ENCODE data around the gene COG6.

Gene COG6

DNA sequence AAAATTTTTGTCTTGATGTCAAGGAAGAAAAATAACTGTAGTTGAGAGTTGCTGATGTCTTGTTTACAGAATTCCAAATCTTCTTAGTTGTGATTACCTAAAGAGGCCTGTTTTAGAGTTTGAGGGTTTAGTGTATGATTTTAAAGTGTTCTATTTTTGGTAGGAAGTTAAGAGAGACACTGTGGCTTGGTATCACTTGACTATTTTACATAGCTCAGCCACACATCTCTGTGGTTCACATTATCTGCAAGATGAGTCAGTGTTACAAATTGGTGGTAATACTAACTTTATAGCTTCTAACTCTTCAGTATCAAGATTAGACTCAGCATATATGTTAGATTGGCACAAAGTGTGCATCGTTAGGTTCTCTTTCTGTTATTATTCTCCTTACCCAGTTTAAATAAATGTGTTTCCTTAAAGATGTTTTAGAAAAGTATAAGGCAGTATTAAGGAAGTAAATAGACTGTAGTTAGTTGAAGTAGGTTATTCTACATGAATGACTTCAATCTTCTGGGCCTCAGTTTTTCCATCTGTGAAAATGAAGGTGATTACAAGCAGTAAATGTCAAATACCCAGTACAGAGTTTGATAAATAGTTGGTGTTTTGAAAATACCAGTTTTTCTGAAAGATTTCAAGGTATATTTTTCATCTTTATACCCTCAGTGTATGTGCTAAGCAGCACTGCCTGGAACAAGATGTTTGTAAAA, 33.4 kb downstream of the COG6 start:
- Histone ChIP-seq H3K9ac (ENCODE audit: low read depth, low read length, poor library complexity, severe bottlenecking) (no peak overlapping the region), H3K4me3 (ENCODE audit: low read length, poor library complexity, severe bottlenecking) (no peak overlapping the region), H3K9me2 (replicated peaks; ENCODE audit: low read depth, low read length) (no peaks in the 10 kb centered on the region), H3K79me2 (ENCODE audit: insufficient read depth, low read length) (no peaks in the 10 kb centered on the region), H3K36me3 (ENCODE audit: insufficient read depth, low read length) (peaks cover 14% of the 10 kb centered on the region; the same call in 1 of the 2 replicates), H3F3A (ENCODE audit: low read depth) (no peaks in the 10 kb centered on the region), H2AFZ (ENCODE audit: low read length) (no peak overlapping the region), H3K9me3 (ENCODE audit: insufficient read depth, low read depth, low read length) (no peaks in the 10 kb centered on the region), H3K4me2 (ENCODE audit: low read depth, low read length, poor library complexity, severe bottlenecking) (no peak overlapping the region), H3K4me1 (ENCODE audit: insufficient read depth, low read length, poor library complexity, severe bottlenecking) (no peaks in the 10 kb centered on the region), H4K20me1 (ENCODE audit: insufficient read depth, low read length, poor library complexity, severe bottlenecking) (no peaks in the 10 kb centered on the region), H3K27me3 (ENCODE audit: insufficient read depth, low read length, poor library complexity, severe bottlenecking) (no peaks in the 10 kb centered on the region)
- TF ChIP-seq EZH2phosphoT487 (IDR thresholded peaks at IDR 0.05; ENCODE audit: borderline replicate concordance): no peak
- TF ChIP-seq, protein P1, sequence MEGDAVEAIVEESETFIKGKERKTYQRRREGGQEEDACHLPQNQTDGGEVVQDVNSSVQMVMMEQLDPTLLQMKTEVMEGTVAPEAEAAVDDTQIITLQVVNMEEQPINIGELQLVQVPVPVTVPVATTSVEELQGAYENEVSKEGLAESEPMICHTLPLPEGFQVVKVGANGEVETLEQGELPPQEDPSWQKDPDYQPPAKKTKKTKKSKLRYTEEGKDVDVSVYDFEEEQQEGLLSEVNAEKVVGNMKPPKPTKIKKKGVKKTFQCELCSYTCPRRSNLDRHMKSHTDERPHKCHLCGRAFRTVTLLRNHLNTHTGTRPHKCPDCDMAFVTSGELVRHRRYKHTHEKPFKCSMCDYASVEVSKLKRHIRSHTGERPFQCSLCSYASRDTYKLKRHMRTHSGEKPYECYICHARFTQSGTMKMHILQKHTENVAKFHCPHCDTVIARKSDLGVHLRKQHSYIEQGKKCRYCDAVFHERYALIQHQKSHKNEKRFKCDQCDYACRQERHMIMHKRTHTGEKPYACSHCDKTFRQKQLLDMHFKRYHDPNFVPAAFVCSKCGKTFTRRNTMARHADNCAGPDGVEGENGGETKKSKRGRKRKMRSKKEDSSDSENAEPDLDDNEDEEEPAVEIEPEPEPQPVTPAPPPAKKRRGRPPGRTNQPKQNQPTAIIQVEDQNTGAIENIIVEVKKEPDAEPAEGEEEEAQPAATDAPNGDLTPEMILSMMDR (conservative IDR thresholded peaks at IDR 0.05; ENCODE audit: low read length): no peak

GRCh38 chr13:39692660-39693438, 37.4 kb downstream of the COG6 start:
- Histone ChIP-seq H3K9me2 (replicated peaks; ENCODE audit: low read depth, low read length) (no peaks in the 10 kb centered on the region), H2AFZ (ENCODE audit: low read length) (no peak overlapping the region), H3K27me3 (ENCODE audit: insufficient read depth, low read length, poor library complexity, severe bottlenecking) (no peaks in the 10 kb centered on the region), H3K4me2 (ENCODE audit: low read depth, low read length, poor library complexity, severe bottlenecking) (no peak overlapping the region), H3K36me3 (ENCODE audit: insufficient read depth, low read length) (peaks cover 9% of the 10 kb centered on the region; the same call in 1 of the 2 replicates), H3K4me3 (ENCODE audit: low read length, poor library complexity, severe bottlenecking) (no peak overlapping the region), H3K79me2 (ENCODE audit: insufficient read depth, low read length) (no peaks in the 10 kb centered on the region), H3F3A (ENCODE audit: low read depth) (no peaks in the 10 kb centered on the region), H4K20me1 (ENCODE audit: insufficient read depth, low read length, poor library complexity, severe bottlenecking) (no peaks in the 10 kb centered on the region), H3K9me3 (ENCODE audit: insufficient read depth, low read depth, low read length) (no peaks in the 10 kb centered on the region), H3K4me1 (ENCODE audit: insufficient read depth, low read length, poor library complexity, severe bottlenecking) (no peaks in the 10 kb centered on the region), H3K9ac (ENCODE audit: low read depth, low read length, poor library complexity, severe bottlenecking) (no peak overlapping the region)
- TF ChIP-seq EZH2phosphoT487 (IDR thresholded peaks at IDR 0.05; ENCODE audit: borderline replicate concordance): no peak
- TF ChIP-seq, protein P1 (conservative IDR thresholded peaks at IDR 0.05; ENCODE audit: low read length): no peak

- no peaks in the 10 kb centered on the region for H3K9me2 ChIP-seq (replicated peaks; ENCODE audit: low read depth, low read length)
- no peaks in the 10 kb centered on the region for H3K4me1 ChIP-seq (ENCODE audit: insufficient read depth, low read length, poor library complexity, severe bottlenecking)
- no peaks in the 10 kb centered on the region; the same call in 1 of the 2 replicates for H3K36me3 ChIP-seq (ENCODE audit: insufficient read depth, low read length)
- TF ChIP-seq, protein P1 (conservative IDR thresholded peaks at IDR 0.05; ENCODE audit: low read length): no peak
- TF ChIP-seq EZH2phosphoT487 (IDR thresholded peaks at IDR 0.05; ENCODE audit: borderline replicate concordance): no peak
- no peak overlapping the region for H3K4me3 ChIP-seq (ENCODE audit: low read length, poor library complexity, severe bottlenecking)
- H2AFZ ChIP-seq (ENCODE audit: low read length): no peak overlapping the region
- H3K9me3 ChIP-seq (ENCODE audit: insufficient read depth, low read depth, low read length): no peaks in the 10 kb centered on the region
- no peaks in the 10 kb centered on the region for H3K27me3 ChIP-seq (ENCODE audit: insufficient read depth, low read length, poor library complexity, severe bottlenecking)
- H3K9ac ChIP-seq (ENCODE audit: low read depth, low read length, poor library complexity, severe bottlenecking): no peak overlapping the region
- H4K20me1 ChIP-seq (ENCODE audit: insufficient read depth, low read length, poor library complexity, severe bottlenecking): no peaks in the 10 kb centered on the region
- H3K79me2 ChIP-seq (ENCODE audit: insufficient read depth, low read length): no peaks in the 10 kb centered on the region
- H3F3A ChIP-seq (ENCODE audit: low read depth): no peaks in the 10 kb centered on the region
- H3K4me2 ChIP-seq (ENCODE audit: low read depth, low read length, poor library complexity, severe bottlenecking): no peak overlapping the region
Measured at GRCh38 chr13:39699274-39699673, 43.8 kb downstream of the COG6 start.

All from Loucy (cell line).